Ovary (tissue), 9 donors: ENCODE data around the gene TAGLN. TPM values are rescaled to one million over a fixed set of nuclear protein-coding genes. Genes with fewer than 3 reads are reported as not detected.

Source experiments
- DNase-seq, 5 donors: peaks; one replicate each; pipeline ENCODE4 v3.0.0-alpha.2; 2019 to 2020
- H3K27ac ChIP-seq, 2 donors: fragments of 200-600 bp; one replicate each; pipeline versions ENCODE4 v1.5.1 to v1.8.0; 2019 to 2022
- H3K27me3 ChIP-seq: fragments of 200-600 bp; one replicate; pipeline ENCODE4 v1.8.0; 2022
- H3K36me3 ChIP-seq: fragments of 200-600 bp; sonication (generic); one replicate; pipeline ENCODE4 v1.5.1; 2019
- H3K4me1 ChIP-seq: one replicate; pipeline ENCODE4 v1.8.1; 2013; ENCODE audit warnings: mild to moderate bottlenecking, moderate library complexity; ENCODE audit not compliant: insufficient read depth
- H3K4me3 ChIP-seq: fragments of 200-600 bp; sonication (generic); one replicate; pipeline ENCODE4 v1.5.1; 2017
- H3K9me3 ChIP-seq, 2 donors: fragments of 200-600 bp in 1 of 2; sonication (generic) in 1 of 2; one replicate each; pipeline versions ENCODE4 v1.5.1 to v1.8.1; 2013 to 2019; ENCODE audit warnings: mild to moderate bottlenecking in 1 of 2, moderate library complexity in 1 of 2
- CTCF ChIP-seq, 3 donors: fragments of 450-650 bp in 2 of 3; fragments of 200-600 bp in 1 of 3; IDR thresholded peaks; one replicate each; pipeline versions ENCODE4 v1.5.1 to v1.8.0; 2016 to 2022; ENCODE audit warnings: antibody characterized with exemption in 3 of 3, mild to moderate bottlenecking in 1 of 3
- EP300 ChIP-seq: sonication (generic); formaldehyde crosslinking; IDR thresholded peaks from one replicate; pipeline ENCODE4 v1.6.1; 2017; ENCODE audit warnings: antibody characterized with exemption
- POLR2A ChIP-seq: fragments of 450-650 bp; IDR thresholded peaks from one replicate; pipeline ENCODE4 v1.6.1; 2017; ENCODE audit warnings: antibody characterized with exemption, mild to moderate bottlenecking, moderate library complexity
- WGBS, 3 donors: extraction: QIAGEN DNeasy Blood & Tissue Kit in 1 of 3; methylation state at CpG; one replicate each; pipeline versions ENCODE4 v1.1.5 to v1.1.7; 2013 to 2017; 5-methylcytosine and 5-hydroxymethylcytosine counted together
- intact Hi-C, 4 donors: fragments of 100-400 bp; cut with DNase I; formaldehyde crosslinking; loops; one replicate each; pipeline versions ENCODE4 v1.11.0 to v1.15.1; 2022 to 2023
- polyA plus RNA-seq, 2 donors: library from polyadenylated mRNA; stranded (reverse); fragments of 200-250 nt in 1 of 2; fragments of 350-450 nt in 1 of 2; fragmentation: Illumina TruSeq in 1 of 2; extraction: RNeasy Lipid Tissue Mini Kit (QIAGEN cat#74804) in 1 of 2; gene quantifications; one replicate each; pipeline ENCODE4 v1.2.3, GENCODE V29; 2013 to 2014
- total RNA-seq, 7 donors: library from RNA; depleted of rRNA in 2 of 7; stranded (reverse); fragments of >200 nt in 2 of 7; fragmentation: NEBNext Ultra II Directional in 3 of 7; extraction: Animal tissue kit (Norgen Biotek cat#: 25700) in 3 of 7; gene quantifications; one replicate each; pipeline versions ENCODE4 v1.1.0 to v1.2.4, GENCODE V29; 2016 to 2023
- donor health status: DM: no; HTN: no; CAD: no; lungs with moderate emphysema.
- donor health status: DM: no; HTN: no; CAD: no.
- donor health status: Bipolar disorder and iron deficiency.
- donor health status: DM: yes; HTN: yes; CAD: no.
- donor health status: DM: no; HTN: no; CAD: no.
- donor health status: DM: yes; HTN: yes; CAD: no.

Gene TAGLN
- total and polyA plus RNA-seq, 9 donors = 491 to 3,307 (median 1,598) TPM

DNA sequence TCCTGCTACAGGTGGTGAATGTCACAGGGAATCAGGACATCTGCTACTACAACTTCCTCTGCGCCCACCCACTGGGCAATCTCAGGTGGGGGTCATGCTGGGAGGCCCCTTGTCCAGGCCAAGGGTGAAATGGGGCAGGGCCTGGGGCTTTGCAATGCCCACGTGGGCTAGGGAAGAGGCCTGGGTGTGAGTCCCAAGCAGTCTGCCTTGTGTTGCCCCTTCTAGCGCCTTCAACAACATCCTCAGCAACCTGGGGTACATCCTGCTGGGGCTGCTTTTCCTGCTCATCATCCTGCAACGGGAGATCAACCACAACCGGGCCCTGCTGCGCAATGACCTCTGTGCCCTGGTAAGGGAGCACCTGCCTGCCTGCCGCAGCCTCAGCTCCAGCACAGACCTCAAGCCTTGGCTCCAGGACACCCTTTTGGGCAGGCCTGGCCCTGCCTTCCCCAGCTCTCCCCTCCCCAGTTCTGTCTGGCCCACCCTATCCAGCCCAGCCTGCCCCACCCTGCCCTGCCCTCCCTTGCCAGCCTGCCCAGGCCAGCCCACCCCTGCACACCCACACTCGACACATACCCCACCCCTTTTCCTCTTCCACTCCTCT, 9.1 kb upstream of the TAGLN start:
- DNase-seq = peak in 2 of 5 donors; percentile 17 to 33
- H3K36me3 ChIP-seq = no peaks in the 10 kb centered on the region
- H3K27ac ChIP-seq = no peak overlapping the region
- no peak overlapping the region for H3K4me3 ChIP-seq
- no peaks in the 10 kb centered on the region for H3K27me3 ChIP-seq
- peaks cover 19% of the 10 kb centered on the region for H3K4me1 ChIP-seq
- TF ChIP-seq EP300 (no peak), CTCF (IDR thresholded peaks at IDR 0.05) (no peak), POLR2A (no peak)
- 78 to 87% (median 85%) methylated on average over 8 of the region's 8 CpGs for WGBS, 3 donors
- no peaks in the 10 kb centered on the region for H3K9me3 ChIP-seq
- intact Hi-C loops = loop anchor here in 1 of 4 donors (5.0 kb wide), 1 partner anchor 32 kb away; no protein-coding TSS in a partner anchor

- TF ChIP-seq EP300 (no peak), CTCF (IDR thresholded peaks at IDR 0.05) (no peak), POLR2A (no peak)
- WGBS, 3 donors = 89 to 94% (median 91%) methylated on average over 26 of the region's 26 CpGs
- Histone ChIP-seq H3K4me3 (no peak overlapping the region), H3K36me3 (no peaks in the 10 kb centered on the region), H3K27ac (no peak overlapping the region), H3K9me3 (no peaks in the 10 kb centered on the region), H3K27me3 (no peaks in the 10 kb centered on the region), H3K4me1 (peaks cover 10% of the 10 kb centered on the region)
- no peak for DNase-seq
- intact Hi-C loops = no loop called here
Measured at GRCh38 chr11:117191680-117192400, 7.3 kb upstream of the TAGLN start.

DNA sequence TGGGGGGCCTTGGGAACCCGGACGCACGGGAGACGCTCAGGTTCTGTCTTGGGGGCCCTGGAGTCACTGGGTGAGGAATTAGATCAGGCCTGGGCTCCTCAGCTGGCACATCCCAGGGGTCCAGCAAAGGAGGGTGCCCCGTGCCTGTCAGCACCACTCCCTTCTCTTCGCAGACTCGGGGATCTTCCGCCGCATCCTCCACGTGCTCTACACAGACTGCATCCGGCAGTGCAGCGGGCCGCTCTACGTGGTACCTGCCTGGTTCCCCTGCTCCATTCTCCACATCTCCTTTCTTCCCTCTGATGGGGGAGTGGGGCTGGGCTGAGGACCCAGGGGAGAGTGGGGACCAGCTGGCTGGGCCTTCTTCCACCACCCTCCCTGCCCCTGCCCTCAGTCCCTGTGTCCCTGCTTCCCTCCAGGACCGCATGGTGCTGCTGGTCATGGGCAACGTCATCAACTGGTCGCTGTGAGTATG, 6.7 kb upstream of the TAGLN start:
- DNase-seq = peak in 2 of 5 donors; percentile 17 to 38
- intact Hi-C loops = no loop called here
- H3K4me1 ChIP-seq = peaks cover 4% of the 10 kb centered on the region
- TF ChIP-seq EP300 (no peak), CTCF (IDR thresholded peaks at IDR 0.05) (no peak), POLR2A (no peak)
- H3K9me3 ChIP-seq = no peaks in the 10 kb centered on the region
- WGBS, 3 donors = 89 to 94% (median 92%) methylated on average over 17 of the region's 17 CpGs
- no peaks in the 10 kb centered on the region for H3K27me3 ChIP-seq
- no peak overlapping the region for H3K4me3 ChIP-seq
- no peaks in the 10 kb centered on the region for H3K36me3 ChIP-seq
- H3K27ac ChIP-seq = no peak overlapping the region

- H3K27me3 ChIP-seq = no peaks in the 10 kb centered on the region
- no peak overlapping the region for H3K27ac ChIP-seq
- no peak for TF ChIP-seq CTCF (IDR thresholded peaks at IDR 0.05)
- no peak for TF ChIP-seq POLR2A
- no peak for TF ChIP-seq EP300
- no peaks in the 10 kb centered on the region for H3K9me3 ChIP-seq
- intact Hi-C loops = no loop called here
- H3K4me1 ChIP-seq = peaks cover 10% of the 10 kb centered on the region
- peak in 3 of 5 donors; percentile 14 to 33 (median 23) for DNase-seq
- H3K4me3 ChIP-seq = no peak overlapping the region
- no peaks in the 10 kb centered on the region for H3K36me3 ChIP-seq
- 89 to 93% (median 93%) methylated on average over 15 of the region's 15 CpGs for WGBS, 3 donors
Measured at GRCh38 chr11:117193130-117194020, 5.8 kb upstream of the TAGLN start.
